Measurements from ENCODE around the gene HDAC3.

DNA sequence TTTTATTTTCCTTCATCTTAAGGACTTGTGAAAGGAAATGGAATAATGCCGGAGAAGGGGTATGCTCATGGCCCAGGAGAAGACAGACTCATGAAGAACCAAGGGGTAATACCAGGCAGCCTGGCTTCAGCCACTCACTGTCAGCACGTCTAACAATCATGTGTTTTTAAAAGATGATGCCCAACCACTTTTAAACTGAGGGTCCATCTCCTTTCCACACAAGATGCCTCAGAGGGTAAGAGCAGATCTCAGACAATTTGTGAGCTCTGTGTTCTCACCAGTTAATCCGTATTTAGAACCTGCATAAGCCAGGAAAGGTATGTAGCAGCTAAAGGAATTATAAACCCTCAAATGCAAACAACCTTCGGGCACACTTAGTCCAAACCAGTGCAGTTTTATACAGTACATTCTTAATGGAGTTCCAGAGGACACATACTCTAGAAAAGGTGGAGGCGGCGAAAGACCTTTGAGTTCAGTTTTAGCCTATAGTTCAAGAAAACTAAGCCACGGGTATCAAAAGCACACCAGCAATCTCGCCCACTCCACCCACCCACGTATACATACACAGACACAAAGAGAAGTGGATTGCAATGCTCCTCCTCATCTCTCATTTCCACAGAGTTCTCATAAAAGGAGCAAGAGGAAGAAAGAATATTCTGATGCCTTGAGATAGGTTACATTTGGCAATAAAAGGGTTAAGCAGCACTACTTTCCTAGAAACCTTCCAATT is 20.5 kb downstream of the HDAC3 start:
- TF ChIP-seq POLR2AphosphoS5 (IDR thresholded peaks at IDR 0.05; ENCODE audit: low read depth, low read length) (no peak), POLR2A (IDR thresholded peaks at IDR 0.05; ENCODE audit: low read depth, low read length) (no peak)

All from GM12892 (cell line).